ENCODE results near the gene FSIP1.
"Not testable (repeated sequence)": the region's sequence is repeated elsewhere in the genome, so short reads cannot be mapped to it uniquely, and the experiment has no call there.

Gene FSIP1

GRCh38 chr15:39782441-39783138 lies at the start of gene FSIP1:
Gene FSIP1 (minus strand): TSS chr15:39782841. CDS start chr15:39776524, 6,317 bp downstream.
- H3K4me3 ChIP-seq (ENCODE audit: low read depth, low read length): peak within 1 kb of the TSS; percentile 80
- peak; percentile 89 for DNase-seq (ENCODE audit: low read depth)

DNA sequence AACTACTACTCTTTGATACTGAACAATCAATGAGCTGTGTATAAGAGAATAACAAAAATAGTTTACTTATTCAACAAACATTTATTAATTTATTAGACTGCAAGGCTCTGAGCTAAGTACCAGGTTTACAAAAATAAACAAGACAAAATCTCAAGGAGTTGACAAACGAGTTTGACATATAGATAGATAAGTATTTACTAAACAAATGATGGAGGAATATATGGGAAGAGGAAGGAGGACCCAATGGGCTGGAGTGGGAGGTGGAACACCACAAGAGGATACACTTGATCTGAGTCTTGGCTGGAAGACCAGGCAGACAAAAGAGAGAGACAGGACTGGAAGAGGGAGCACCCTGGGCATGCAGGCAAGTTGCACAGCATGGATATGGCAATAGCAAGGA lies 47.5 kb upstream of the FSIP1 start:
- no peak for DNase-seq (ENCODE audit: low read depth)
- no peak overlapping the region for H3K4me3 ChIP-seq (ENCODE audit: low read depth, low read length)

- peak; percentile 96 for DNase-seq (ENCODE audit: low read depth)
- no peak overlapping the region for H3K4me3 ChIP-seq (ENCODE audit: low read depth, low read length)
Measured at GRCh38 chr15:39828374-39828931, 45.8 kb upstream of the FSIP1 start.

- DNase-seq (ENCODE audit: low read depth): no peak
Measured at GRCh38 chr15:39826975-39827374, 44.3 kb upstream of the FSIP1 start.

DNA sequence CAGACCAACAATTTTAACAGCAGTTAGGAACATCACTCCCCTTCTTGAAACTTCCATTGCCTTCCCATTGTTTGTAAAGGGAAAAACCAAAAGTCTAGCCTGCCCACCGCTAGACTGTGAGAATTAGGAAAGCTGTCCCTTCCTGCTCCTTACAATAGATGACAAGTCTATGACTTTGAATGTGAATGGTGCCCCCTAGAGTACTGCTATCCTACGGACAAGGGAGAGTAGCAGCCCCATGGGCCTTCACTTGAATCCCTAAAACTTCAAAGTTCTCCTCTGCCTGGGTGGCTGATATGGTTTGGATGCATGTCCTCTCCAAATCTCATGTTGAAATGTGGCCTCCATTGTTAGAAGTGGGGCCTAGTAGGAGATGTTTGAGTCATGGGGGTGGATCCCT lies 41.0 kb upstream of the FSIP1 start:
- H3K4me3 ChIP-seq (ENCODE audit: low read depth, low read length): no peak overlapping the region
- no peak for DNase-seq (ENCODE audit: low read depth)

More at GRCh38 chr15:39826975-39827374, 44.3 kb upstream of the FSIP1 start:
- no peak overlapping the region for H3K4me3 ChIP-seq (ENCODE audit: low read depth, low read length)

- no peak overlapping the region for H3K4me3 ChIP-seq (ENCODE audit: low read depth, low read length)
Measured at GRCh38 chr15:39820050-39820602, 37.5 kb upstream of the FSIP1 start.

DNA sequence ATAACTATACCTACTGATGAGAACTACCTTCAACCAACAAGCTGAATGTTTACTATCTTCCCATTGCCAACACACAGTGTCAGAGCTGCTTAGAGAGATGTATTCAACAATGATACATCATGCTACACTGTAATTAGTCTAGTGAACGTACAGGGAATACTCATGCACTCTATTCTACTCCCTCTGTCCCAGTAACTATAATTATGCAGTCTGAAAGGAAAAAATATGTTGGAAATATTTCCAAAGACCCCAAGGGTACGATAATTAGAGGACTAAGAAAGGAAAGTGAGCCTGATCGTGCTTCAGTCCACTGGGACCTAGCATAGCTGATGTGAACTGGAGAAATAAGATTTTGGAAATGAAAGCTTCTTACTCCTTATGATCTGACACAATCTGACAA lies 36.9 kb upstream of the FSIP1 start:
- no peak overlapping the region for H3K4me3 ChIP-seq (ENCODE audit: low read depth, low read length)
- no peak for DNase-seq (ENCODE audit: low read depth)

More at GRCh38 chr15:39820050-39820602, 37.5 kb upstream of the FSIP1 start:
- no peak for DNase-seq (ENCODE audit: low read depth)

GRCh38 chr15:39817892-39818291 lies 35.3 kb upstream of the FSIP1 start:
- no peak overlapping the region for H3K4me3 ChIP-seq (ENCODE audit: low read depth, low read length)
- no peak for DNase-seq (ENCODE audit: low read depth)

DNA sequence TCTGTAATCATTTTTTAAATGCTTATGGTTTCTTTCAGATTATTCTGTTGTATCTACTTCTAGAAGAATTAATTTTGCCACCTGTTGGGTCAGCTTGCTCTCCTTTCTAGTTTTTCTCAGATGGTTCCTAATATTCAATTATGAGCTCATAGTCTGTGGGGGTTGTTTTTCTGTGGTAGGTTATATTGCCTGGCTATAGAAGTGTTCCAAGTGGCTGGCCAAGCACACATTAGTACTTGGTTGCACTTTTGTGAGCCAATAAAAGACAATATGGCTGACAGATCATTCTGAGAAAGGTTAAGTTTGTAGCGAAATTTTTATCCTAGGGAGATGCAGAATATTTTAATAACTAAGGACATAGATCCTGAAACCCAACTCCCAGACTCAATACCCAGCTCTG lies 31.8 kb upstream of the FSIP1 start:
- DNase-seq (ENCODE audit: low read depth): no peak
- no peak overlapping the region for H3K4me3 ChIP-seq (ENCODE audit: low read depth, low read length)

DNA sequence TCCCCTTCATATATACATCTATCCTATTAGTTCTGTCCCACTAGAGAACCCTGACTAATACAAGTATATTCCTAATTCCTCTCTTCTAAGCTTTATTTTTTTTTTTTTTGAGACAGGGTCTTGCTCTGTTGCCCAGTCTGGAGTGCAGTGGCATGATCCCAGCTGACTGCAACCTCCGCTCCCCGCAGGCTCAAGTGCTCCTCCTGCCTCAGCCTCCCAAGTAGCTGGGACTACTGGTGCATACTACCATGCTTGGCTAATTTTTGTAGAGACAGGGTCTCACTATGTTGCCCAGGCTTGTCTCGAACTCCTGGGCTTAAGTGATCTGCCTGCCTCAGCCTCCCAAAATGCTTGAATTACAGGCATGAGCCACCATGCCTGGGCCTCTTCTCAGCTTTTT lies 30.0 kb upstream of the FSIP1 start:
- not testable (repeated sequence) for DNase-seq (ENCODE audit: low read depth); H3K4me3 ChIP-seq (ENCODE audit: low read depth, low read length)

GRCh38 chr15:39808909-39809308 lies 26.3 kb upstream of the FSIP1 start:
- no peak for DNase-seq (ENCODE audit: low read depth)
- no peak overlapping the region for H3K4me3 ChIP-seq (ENCODE audit: low read depth, low read length)

- H3K4me3 ChIP-seq (ENCODE audit: low read depth, low read length): no peak overlapping the region
- DNase-seq (ENCODE audit: low read depth): no peak
Measured at GRCh38 chr15:39807791-39808190, 25.1 kb upstream of the FSIP1 start.

DNA sequence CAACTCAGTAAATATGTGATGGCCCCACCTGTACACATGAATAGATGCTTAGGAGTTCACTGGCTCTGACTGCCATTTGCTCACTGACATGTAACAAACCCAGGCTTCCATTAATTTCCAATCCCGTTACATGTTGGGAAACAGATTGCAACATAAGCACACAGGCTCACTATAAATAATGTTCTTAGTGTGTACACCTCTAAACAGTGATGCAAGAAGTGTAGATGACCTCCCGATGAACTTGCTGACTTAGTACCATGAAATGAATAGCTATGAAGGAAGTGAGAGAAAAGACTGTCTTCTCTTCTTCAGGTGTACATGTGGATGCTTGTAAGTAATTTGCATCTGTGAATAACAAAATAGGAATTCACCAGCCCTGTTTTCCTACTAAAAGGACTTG lies 21.4 kb upstream of the FSIP1 start:
- H3K4me3 ChIP-seq (ENCODE audit: low read depth, low read length): no peak overlapping the region
- peak; percentile 59 for DNase-seq (ENCODE audit: low read depth)

DNA sequence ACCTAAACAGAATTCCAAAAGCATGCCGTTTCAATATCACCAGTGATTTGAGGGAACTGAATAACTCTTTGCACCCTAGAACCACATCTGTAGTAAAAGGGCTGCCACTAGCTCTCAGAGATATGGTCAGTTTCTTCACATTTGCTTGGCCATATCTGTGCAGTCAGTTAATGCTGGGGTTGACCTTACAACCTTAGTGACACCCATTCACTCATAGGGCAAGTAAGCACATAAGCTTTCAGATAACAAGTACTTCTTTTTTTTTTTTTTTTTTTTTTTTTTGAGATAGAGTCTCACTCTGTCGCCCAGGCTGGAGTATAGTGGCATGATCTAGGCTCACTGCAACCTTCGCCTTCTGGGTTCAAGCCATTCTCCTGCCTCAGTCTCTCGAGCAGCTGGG lies 20.4 kb upstream of the FSIP1 start:
- no peak overlapping the region for H3K4me3 ChIP-seq (ENCODE audit: low read depth, low read length)
- no peak for DNase-seq (ENCODE audit: low read depth)

DNA sequence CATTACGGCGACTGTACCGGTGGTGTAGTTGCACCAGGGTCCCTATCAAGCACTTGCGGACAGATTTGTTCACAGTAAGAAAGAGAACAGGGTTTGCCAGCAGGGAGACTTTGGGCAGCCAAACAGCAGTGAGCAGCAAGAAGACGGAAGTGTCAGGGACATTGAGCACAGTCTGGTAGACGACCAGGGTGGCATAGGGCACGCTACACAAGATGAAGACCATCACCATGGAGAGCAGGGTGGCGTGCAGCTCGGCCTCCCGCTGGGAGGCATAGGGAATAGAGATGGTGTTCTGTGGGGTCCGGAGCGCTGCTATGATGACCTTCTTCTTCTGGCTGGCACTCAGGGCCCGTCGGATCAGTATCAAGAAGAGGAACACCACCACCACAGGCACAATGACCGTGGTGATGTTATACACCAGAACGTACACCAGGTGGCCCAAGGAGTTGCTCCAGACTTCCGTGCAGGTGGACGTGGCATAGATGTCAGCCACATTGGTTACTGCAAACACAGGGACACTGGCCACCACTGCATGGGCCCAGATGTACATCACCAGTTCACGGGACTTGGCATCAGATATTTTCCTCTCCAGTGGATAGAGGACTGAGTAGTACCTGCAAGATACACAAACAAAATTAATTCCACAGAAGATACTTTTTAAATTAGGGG lies 19.1 kb upstream of the FSIP1 start:
- no peak for DNase-seq (ENCODE audit: low read depth)
- H3K4me3 ChIP-seq (ENCODE audit: low read depth, low read length): no peak overlapping the region

GRCh38 chr15:39799552-39800011 lies 16.9 kb upstream of the FSIP1 start:
- DNase-seq (ENCODE audit: low read depth): no peak
- no peak overlapping the region for H3K4me3 ChIP-seq (ENCODE audit: low read depth, low read length)

GRCh38 chr15:39798382-39798781 lies 15.7 kb upstream of the FSIP1 start:
- DNase-seq (ENCODE audit: low read depth): no peak

DNA sequence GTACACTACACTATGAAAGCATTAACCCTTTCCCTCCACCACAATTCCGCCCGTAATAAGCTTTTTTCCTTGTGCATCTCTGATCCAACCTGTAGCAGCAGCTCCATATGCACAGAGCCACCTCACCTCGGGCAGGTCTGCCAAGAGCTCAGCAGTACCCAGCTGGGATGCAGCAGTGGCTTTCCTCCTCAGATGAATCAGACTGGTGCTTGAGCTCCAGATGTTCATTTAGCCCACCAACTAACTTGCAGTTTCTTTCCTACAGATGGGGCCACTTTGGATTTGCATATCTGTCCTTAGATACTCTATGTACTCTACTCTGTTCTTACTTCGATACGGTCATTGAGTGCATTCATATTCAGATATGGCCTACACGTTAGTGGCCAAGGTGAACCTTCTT lies 14.8 kb upstream of the FSIP1 start:
- no peak for DNase-seq (ENCODE audit: low read depth)
- no peak overlapping the region for H3K4me3 ChIP-seq (ENCODE audit: low read depth, low read length)

More at GRCh38 chr15:39798382-39798781, 15.7 kb upstream of the FSIP1 start:
- no peak overlapping the region for H3K4me3 ChIP-seq (ENCODE audit: low read depth, low read length)

GRCh38 chr15:39796601-39797000 lies 14.0 kb upstream of the FSIP1 start:
- no peak for DNase-seq (ENCODE audit: low read depth)
- H3K4me3 ChIP-seq (ENCODE audit: low read depth, low read length): no peak overlapping the region

GRCh38 chr15:39795486-39795885 lies 12.8 kb upstream of the FSIP1 start:
- H3K4me3 ChIP-seq (ENCODE audit: low read depth, low read length): no peak overlapping the region
- no peak for DNase-seq (ENCODE audit: low read depth)
